T1000 (cell line): Measurements from ENCODE around the gene RASSF4.

Experiments
- DNase-seq: peaks from one replicate; lab custom pipeline; 2025; ENCODE audit warnings: mixed read lengths; lab: John Stamatoyannopoulos, UW

The RASSF4 gene

DNA sequence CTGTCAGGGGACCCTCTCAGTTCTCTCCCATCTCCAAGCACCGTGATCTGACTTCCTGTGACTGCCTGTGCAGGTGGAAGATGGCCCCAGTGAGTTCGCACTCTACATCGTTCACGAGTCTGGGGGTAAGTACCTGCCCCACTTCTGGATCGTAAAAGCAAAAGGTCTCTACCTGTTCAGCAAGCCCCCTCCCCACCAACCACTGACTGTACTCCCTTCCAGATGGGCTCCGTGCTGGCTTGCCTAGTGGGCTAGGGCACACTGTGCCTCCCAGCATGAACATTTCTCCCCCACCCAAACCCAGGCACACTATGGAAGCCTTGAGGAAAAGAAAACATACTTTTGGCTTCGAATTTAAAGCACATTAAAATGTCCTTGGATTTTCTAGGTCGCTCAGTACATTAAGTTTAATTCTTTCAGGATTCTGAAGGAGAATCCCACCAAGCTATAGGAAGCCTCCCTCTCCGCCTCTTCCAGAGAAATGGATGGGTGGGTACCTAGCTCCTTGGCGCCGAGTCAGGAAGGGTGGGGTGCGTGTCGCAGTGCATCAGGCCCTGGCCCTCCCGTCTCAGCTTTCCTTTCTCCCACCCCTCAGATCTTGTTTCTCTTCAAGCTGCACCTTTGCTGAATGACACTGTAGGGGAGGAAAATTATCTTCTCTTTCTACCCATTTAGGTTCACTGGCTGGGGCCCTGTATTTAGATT, 30.1 kb downstream of the RASSF4 start:
- no peak for DNase-seq

- DNase-seq, result no peak
Observed at GRCh38 chr10:44990302-44990655, 30.7 kb downstream of the RASSF4 start.

GRCh38 chr10:44990965-44991364, 31.4 kb downstream of the RASSF4 start:
- no peak for DNase-seq

DNA sequence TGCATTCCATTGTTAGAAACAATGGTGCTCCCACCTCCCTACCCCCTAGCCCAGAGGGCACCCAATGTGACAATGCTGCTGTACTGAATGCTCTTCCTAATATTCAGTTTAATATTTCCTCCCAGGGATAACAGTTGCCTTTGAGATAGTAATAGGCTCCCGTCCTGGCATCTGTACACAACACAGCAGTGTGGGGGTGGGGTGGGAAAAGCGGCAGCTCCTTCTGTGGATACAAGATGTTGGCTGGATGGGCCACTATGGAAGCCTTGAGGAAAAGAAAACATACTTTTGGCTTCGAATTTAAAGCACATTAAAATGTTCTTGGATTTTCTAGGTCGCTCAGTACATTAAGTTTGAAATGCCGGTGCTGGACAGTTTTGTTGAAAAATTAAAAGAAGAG, 32.0 kb downstream of the RASSF4 start:
- no peak for DNase-seq

DNA sequence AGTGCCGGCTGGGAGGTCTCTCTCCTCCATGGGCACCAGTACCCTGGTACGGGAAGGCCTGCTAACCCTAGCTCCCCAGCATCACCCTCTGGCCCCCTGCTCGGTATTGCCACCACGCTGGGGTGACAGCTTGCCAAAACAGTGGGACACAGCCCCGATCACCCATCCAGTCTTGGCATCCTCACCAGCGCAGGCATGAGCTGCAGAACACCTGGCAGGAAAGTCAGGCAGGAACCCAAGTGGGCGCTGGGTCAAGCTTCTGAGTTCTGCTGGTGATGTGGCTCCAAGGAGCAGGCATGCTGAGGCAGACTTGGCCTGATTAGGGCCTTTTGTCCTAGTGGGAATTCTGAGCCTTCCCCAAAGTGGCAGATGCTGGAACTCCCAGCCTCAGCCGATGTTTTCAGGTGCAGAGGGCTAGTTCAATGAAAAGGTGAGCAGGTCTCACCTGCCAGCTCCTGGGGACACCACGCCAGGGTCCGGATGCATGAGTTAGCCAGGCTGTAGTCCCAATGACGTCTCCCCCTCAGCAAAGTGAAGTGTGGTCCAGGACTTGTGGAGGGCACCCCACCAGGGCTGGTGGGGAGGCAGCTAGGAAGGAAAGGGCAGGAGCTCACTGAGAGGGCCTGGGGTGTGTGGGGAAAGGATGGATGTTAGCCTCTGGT, 32.6 kb downstream of the RASSF4 start:
- no peak for DNase-seq

DNA sequence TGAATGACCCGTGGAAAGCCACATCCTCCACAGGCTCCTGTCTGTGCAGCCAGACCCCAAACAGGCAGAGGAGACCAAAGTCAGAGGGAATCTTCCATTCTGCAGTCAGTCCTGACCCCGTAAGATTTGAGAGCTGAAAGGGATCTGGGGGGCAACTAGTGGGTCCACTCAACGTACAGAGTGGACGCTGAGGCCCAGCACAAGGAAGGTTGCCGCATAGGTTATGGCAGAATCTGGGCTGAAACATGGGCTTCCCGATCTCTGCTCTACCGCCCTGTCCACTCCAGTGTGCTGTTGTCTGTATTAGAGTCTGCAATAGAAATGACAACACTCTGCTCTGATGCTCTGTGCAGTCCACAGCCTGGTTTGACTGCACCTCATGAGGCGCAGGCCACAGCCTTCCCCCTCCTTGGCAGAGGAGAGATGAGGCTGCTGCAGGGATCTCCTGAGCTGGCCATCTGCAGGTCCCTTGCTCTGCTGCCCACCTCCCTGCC, 33.2 kb downstream of the RASSF4 start:
- no peak for DNase-seq

GRCh38 chr10:44993226-44993921, 33.8 kb downstream of the RASSF4 start:
- no peak for DNase-seq

DNA sequence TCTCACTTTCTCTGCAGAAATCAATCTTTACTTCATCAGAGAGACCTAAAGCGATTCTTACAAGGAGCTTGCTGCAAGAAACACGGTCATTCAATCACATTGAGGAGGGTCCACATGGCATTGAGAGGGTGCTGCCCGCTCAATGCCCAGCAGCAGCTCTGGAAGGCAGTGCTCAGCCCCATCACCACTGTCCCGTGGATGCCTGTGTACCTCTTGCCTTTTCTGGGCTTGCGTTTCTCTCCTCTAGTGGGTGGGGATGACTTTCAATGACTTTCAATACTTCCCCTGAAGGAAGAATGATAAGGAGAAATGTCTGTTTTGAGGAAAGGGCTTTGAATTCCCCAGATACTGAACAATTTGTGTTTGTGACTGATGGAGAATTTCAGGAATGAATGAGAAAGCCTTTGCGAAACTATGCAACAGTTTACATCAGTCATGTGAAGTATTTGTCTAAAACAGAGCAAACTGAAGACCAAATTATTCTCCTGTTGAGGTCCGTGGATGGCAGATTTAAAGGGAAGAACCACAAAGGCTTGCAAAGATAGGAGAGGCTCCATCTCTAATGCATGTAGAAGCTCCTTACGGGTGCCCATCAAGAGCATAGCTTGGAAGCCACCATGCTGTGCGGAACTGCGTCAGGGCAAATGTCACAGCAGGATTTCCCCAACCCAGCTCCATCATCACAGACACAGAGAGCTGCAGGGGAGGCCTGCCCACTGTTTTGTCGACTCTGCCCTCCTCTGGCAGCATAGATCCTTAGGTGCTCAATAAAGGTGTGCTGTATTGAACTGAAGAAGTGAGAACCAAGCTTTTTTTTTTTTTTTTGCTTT, 34.5 kb downstream of the RASSF4 start:
- no peak for DNase-seq

DNA sequence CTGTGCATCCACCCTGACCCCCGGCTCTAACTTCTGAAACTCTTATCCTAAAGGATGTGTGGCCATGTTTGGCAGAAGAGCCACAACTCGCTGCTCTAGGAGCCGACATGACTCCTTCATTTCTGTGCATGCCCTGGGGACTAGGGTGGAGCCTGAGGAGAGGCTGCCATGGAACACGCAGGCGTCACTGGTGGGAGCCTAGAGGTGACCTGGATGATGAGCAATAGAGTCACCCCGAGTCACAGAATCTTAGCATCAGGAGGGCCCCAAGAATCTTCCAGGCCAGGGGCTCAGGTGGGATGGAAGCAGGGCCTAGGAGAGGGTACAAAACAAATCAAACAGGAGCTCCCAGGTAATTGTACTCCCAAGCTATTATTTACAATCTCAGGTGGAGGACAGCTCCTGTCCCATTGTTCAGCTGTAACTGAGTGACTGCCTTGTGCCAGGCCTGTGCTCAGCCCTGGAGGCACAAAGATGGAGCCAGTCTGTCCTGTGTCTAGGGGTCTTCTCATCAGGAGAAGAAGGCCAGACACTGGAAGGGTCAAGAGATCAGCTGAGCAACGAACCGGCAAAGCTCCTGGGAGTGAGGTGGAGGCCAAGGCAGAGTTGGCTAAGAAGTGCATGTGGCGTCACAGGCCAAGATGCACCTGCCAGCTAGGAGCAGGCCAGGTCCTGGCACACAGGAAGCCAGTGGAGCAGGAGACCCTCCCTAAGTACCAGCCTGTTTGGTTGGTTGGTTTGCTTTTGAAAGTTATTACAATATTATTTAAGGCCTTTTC, 35.3 kb downstream of the RASSF4 start:
- no peak for DNase-seq

DNA sequence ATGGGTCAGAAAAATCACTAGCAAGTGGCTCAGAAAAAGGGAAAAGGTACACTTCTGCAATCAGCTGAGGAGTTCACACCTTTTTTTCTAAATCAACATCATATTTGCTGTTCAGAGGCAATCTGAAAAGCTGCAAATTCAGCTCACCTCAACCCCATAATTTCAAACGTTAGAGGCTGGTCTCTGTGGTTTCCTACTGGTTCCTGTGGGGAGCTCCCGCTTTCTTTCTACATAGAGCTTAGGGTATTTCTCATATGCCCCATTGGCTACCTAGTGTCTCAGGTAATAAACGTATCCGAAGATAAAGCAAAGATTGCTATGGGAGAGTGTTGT, 35.9 kb downstream of the RASSF4 start:
- DNase-seq, result no peak

DNA sequence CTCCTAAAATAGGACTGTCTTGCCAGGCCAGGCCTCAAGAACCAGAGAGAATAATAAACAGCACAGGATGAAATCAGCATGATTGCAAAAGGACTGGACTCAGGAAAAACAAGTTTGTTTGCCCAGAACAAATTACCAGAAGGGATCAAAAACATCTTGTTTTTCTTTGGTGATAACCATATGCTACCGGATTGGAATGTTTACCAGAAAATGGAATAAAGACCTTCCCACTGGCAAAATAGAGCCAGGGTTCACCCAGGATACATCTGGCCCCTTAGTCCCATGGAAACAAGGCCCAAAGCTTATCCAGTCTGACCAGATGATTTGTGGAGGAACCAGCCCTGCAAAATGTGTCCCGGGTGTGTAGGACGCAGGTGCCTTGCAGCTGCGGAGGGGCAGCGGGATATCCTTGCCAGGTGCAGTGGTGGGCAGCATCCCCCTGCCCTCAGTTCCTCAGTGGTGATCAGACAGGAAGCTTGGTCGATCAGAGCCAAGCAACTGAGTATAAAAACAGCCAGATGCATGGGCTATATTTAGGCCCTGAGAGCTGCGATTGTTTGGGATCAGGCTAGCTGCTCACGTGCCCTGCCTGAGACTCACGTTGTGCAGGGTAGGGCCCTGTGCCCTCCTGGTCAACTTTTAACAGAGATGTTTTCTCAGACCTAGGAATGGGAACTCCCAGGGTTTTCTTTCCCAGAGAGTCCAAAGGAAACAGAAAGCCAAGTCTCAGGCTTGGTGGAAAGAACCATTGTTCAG, 36.5 kb downstream of the RASSF4 start:
- DNase-seq, result no peak

GRCh38 chr10:44997105-44997748, 37.6 kb downstream of the RASSF4 start:
- DNase-seq, result no peak

GRCh38 chr10:44998146-44998631, 38.6 kb downstream of the RASSF4 start:
- DNase-seq, result no peak

DNA sequence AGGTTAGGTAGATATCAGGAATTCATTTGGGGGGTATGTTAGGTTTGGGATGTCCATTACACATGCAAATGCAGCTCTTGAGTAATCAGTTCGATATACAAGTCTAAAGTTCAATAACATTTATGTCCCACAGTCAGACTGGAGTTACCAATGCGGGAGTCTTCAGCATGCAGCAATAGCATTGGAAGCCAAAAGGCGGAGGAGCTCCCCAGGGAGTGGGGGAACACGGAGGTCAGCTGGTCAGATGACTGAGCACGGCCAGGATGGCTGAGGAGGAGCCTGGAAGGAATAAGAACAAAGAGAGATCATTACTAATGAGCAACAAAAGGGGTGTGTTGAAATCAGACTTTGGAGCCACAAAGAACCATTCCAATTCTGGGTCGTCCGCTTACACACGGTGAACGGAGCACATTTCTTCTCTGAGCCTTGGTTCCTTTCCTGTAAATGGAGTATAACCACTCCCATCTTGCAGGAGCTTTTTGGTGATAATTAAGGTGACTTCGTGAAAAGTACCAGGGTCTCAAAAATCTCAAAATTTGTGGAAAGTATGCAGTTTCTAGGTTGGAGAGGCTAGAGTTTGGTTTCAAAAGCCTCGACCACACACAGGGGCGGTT, 40.6 kb downstream of the RASSF4 start:
- no peak for DNase-seq

GRCh38 chr10:45000752-45001380, 41.3 kb downstream of the RASSF4 start, which contains the start of gene ZNF22:
TSS of gene ZNF22 (plus strand) at chr10:45000923. CDS start at chr10:45003369, 2,446 bp downstream.
- peak; percentile 27 for DNase-seq

DNA sequence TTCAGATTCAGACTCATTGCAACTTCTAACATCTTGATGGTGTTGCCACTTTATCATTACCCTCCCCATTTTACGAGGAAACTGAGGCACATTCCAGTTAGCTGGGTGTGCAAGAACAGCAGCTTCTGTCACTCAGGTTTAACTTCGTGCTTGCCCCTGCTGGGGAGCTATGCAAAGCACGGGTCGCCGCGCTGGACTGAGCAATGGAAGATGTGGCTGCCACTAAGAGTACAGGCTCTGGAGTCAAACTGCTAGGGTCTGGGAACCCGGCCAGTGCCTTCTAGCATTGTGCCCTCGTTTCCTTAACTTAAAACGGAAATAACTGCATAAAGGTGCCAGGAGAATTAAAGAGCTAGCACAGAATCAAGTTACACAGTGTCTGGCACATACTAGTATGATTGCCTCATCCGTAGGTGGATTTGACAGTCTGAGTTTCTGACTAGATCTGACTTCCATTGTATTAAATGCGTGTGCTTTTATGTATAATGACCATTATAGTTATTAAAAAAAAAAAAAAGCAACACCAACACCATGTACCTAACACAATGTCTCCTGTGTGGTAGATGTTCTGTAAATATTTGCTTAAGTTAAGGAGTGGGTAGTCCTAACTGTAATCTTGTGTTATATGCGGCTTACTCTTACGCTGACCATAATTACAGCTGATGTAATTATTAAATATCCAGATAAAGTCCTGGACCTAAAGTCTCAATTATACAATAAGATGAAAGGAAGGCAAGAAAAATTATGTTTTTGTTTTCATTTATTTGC, 42.0 kb downstream of the RASSF4 start:
- no peak for DNase-seq

DNA sequence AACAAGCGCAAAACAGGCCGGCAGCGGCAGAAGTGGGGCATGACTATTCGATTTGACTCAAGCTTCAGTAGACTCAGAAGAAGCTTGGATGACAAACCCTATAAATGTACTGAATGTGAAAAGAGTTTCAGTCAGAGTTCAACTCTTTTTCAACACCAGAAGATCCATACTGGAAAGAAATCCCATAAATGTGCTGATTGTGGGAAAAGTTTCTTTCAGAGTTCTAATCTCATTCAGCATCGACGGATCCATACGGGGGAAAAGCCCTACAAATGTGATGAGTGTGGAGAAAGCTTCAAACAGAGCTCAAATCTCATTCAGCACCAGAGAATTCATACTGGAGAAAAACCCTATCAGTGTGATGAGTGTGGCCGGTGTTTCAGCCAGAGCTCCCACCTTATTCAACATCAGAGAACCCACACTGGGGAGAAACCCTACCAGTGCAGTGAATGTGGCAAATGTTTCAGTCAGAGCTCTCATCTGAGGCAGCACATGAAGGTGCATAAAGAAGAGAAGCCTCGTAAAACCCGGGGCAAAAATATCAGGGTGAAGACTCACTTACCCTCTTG, 43.9 kb downstream of the RASSF4 start:
- no peak for DNase-seq

DNA sequence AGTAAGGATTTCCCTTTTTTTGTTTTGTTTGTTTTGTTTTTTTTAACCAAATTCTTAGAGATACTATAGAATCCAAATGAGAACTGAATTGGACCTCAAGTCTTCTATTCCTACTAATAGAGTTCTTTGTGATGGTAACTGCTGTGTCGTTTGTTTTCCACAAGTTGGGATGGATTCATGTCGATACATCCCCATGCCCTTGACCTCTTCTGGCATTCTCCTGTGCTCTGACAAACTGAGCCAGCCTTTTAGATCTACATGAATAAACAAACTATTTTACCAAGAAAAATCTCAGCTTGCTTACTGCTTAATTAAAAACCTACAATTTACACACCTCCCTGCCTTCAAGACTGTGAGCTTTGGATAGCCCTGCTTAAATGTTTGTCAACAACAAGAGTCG, 45.1 kb downstream of the RASSF4 start:
- DNase-seq, result no peak
